Measurements from ENCODE around the gene FAM193B.
"Not testable (repeated sequence)": the region's sequence is repeated elsewhere in the genome, so short reads cannot be mapped to it uniquely, and the experiment has no call there.

FAM193B gene

DNA sequence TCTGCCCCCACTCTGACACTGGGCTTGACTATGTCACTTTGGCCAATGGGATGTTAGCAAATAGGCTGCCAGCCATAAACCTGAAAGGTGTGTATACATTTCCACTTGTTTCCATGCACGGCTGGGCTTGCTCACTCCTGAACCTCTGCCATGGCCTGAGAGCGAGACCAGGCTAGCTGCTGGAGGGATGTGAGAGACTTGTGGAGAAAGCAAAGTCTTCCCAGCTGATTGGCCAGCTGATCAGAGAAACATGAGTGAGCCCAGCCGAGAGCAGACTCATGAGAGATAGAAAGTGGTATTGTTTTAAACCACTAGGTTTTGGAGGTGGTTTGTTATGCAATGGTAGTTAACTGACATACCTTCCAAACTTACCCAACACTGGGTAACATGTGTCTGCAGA is 13.9 kb downstream of the FAM193B start:
- in situ Hi-C loops (cut with HindIII; ENCODE audit: low sequenced_read_pairs): no loop called here

DNA sequence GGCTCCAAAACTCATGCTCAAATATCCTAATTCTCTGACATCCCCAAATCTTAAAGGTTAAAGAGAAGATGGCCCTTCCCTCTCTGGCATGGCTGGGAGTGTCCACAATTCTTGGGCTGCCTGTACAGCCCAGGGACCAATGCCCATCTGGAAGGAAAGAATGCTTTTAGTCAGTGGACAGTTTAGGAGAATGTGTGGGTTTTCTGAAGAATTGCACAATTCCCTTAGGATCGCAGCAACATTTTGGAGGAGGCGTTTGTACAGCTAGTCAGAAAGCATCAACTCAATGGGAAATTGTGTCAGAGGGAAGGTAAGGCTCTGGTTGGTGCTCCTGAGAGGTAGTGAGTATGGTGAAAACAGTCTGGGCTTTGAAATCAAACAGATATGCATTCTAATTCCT is 15.0 kb downstream of the FAM193B start:
- in situ Hi-C loops (cut with HindIII; ENCODE audit: low sequenced_read_pairs): no loop called here

DNA sequence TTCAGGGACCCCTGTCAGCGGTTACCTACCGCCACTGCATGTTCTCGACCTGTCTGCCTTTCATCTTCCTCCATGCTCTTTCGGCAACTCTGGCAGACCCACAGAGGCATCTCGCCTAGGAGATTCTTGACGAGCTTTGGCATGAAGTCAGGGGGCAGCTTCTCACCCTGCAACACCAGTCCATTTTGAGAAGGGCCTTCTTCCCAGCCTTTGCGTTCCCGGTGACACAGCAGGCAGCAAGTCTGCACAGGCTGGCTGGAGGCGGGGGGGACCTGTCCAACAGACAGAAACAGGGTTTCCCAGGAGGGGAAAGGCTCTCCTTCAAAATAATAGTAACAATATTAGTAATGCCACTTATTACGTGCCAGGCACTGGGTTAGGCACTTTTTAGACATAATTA is 15.5 kb downstream of the FAM193B start:
- in situ Hi-C loops (cut with HindIII; ENCODE audit: low sequenced_read_pairs): no loop called here

DNA sequence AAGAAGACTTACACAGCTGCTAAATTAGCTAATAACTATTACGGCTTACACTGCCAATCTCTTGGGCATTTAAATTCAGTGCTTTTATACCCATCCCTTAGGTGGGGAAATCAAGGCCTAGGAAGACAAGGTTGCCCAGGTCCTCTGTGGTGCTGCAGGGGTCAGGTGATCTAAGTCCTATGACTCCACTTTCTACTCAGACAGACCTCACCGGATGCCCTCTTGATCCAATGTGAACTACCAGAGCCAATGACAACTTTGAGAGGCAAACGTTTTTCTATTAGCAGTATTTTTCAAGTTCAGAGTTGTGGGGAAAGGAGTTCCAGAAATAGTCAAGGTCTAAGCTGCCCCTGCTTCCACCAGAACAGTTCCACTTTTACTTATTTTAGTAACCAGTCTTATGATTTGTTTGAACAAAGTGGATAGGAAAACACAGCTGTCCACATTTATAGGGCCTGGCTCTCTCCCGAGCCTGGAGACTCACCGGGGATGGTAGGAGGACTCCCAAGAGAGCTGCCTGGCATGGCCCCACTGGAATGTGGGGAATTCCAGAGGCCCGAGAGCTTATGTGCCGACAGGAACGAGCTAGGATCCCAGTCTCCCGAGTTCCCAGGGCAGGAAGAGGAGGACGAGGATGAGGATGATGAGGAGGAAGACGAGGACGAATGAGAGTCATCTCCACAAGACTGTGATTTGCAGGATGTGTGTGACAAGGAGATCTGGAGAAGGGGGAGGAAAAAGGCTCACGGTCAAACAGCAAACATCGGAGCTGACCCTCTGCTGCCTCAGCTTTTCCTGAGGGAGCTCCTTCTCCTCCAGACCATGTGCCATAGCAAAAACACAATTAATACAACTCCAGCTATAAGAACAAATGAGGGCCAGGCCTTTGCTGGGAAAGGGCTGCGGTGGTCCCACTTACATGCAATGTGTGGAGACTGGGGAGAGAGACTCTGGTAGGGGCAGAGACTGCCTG is 16.7 kb downstream of the FAM193B start:
- in situ Hi-C loops (cut with HindIII; ENCODE audit: low sequenced_read_pairs): no loop called here

DNA sequence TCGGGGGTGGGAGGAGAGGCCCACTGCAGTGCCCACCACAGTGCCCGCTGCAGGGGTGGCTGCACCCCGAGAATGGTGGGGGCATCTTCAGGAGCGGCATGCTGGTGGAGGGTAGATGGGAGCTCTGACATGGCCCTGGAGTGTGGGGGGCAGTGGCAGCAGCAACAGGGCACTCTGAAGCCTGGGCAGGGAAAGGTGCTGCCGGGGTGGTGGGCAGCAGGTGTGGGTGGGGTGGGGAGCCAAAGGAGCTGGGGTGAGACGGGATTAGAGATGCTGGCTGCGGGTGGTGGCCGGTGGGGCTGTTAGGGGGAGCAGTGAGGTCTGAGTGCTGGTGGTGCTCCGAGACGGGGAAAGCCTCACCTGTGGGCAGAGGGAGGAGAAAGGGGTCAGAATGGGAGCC is 18.0 kb downstream of the FAM193B start:
- in situ Hi-C loops (cut with HindIII; ENCODE audit: low sequenced_read_pairs): no loop called here

DNA sequence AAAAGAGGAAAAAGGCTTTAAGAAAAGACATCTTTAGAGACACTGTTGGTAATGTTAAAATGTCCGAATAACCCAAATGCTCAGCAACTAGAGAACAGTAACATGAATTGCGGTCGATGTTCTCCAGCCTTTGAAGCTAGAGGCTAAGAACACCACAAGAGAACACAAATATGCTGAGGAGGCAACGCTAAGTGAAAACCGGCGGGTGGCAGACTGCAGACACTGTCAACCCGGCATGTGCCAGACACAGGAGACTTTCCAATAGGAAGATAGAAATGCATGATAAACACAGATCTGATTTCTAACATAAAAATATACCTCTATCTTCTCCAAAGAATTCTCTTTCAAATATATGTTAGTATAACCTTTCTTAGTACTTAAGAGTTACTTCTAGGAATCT is 19.2 kb downstream of the FAM193B start:
- in situ Hi-C loops (cut with HindIII; ENCODE audit: low sequenced_read_pairs): no loop called here

DNA sequence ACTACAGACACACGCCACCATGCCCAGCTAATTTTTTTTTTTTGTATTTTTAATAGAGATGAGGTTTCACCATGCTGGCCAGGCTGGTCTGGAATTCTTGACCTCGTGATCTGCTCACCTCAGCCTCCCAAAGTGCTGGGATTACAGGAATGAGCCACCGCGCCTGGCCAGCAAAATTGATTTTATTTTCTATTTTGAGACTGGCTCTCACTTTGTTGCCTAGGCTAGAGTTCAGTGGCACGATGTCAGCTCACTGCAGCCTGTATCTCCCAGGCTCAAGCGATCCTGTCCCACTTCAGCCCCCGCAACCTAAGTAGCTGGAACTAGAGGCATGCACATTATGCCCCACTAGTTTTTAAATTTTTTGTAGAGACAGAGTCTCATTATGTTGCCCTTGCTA is 19.9 kb downstream of the FAM193B start:
- in situ Hi-C loops (cut with HindIII; ENCODE audit: low sequenced_read_pairs): not testable (repeated sequence)

DNA sequence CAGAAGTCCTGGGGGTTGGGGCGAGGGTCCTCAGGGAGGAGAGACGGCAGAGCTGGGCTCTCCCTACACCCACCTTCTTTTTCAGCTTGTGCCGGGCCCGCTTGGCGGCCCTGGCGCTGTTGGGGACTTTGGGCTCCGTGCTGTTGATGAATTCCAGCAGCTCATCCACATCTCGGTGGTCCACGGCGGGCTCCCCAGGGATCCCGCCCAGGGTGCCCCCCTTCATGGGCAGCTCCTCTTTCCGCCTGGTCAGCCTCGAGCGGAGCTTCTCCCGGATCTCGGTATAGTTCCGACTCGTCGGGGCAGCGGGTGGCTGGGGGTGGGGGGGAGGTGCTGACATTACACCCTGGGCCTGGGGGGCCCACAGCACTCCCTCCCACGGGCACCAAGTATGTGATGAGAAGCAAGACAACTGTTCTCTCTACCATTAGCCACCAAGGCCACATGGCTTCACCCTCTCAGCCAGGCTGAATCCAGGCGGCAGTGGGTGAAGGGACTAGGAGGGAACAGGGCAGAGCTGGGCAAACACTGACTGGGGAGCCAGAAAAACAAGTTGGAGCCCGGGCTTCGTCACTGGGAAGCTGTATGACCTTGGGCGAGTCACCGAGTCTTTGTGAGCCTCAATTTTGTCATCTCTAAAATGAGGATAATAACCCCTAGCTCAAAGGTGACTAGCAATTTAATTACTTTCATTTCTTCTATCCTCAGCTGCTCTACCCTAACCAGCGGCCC is 23.0 kb downstream of the FAM193B start:
- in situ Hi-C loops (cut with HindIII; ENCODE audit: low sequenced_read_pairs): no loop called here

DNA sequence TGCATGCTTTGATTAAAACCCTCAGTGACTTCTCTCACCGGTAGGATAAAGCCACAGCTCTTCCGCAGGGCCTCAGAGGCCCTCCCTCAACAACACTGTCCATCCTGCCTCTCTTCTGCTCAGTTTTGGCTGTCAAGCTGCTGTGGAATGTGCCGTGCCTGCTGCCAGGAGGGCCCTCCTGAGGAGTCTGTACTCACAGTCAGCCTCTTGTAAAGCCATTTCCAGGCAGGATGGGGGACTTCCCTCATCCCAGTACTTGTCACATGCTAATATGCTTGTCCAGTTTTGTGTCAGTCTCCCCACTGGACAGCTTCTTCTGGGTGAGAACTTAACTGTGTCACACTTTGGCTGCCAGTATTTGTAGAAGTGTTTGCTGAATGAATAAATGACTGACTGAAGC is 23.7 kb downstream of the FAM193B start:
- in situ Hi-C loops (cut with HindIII; ENCODE audit: low sequenced_read_pairs): no loop called here

DNA sequence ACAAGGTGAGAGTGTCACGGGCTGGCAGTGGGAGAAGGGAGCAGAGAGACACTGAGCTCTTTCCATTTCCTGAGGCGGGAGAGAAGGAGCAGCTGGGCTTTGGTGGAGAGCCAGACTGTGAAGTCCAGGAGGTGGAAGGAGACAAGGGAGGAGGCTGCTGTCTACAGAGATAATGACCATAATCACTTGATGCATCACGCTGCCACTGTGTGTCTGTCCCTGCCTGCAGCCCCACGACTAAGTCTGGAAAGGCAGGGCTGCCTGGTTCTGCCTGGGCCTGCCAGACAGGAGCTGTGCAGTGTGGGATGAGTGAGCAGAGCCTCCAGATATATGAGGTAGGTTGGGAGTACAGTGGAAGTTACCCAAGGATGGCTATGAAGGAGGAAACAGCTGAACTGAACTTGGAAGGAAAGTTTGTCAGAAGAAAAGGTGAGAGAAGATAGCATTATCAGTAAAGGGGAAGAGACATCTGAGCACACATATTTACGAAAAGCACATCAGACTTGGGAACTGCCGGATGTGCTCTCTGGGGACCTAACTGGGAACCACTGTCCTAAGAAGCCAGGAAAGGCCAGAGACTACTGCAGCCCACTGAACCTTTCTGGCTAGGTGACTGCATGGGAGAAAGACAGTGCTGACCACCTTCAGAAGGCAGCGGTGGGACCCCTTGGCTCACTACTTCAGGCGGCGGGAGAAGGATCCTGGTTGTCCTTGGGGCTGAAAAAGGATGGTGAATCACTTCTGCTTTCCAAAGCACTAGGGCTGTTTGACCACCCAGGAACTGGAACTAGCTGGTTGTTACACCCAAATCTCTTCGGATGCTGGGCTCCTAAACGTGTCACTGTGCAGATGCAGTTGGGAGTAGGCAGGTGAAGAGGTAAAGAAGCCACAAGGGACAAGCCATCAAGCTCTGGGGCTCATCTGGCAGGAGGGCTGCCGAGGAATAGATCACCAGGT is 24.8 kb downstream of the FAM193B start:
- in situ Hi-C loops (cut with HindIII; ENCODE audit: low sequenced_read_pairs): no loop called here

DNA sequence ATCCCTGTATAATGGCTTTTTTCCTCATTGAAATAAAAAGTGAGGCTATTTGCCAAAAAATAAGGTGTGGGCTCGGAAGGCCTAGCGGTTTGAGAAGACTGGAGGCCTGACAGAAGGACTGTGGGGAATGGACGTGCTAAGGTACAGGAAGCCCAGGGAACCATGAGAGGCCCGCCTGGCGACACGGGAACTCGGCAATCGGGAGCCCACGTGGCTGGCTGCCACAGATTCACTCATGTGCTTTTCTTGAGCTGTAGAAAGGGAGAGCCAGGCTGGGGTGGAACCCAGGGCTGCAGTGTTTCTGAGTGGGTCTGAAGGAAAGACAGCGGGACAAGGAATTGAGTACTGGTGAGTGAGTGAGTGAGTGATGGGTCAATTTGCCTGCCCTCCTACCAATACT is 25.7 kb downstream of the FAM193B start:
- in situ Hi-C loops (cut with HindIII; ENCODE audit: low sequenced_read_pairs): no loop called here

DNA sequence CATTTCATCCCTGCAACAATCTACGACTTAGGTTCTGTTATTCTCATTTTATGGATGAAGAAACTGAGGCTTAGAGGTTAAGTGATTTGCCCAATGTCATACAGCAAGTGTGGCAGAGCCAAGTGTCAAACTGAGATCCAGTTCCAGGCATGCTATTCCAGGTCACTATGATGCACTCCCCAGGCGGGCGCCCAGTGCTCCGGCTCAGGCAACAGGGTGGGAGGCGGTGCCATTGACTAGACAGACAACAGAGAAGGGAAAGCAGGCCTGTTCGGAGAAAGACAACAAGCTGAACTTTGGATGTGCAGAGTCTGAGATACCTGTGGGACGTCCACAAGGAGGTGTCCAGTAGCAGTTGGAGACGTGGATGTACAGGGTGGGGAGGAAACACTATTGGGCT is 26.8 kb downstream of the FAM193B start:
- in situ Hi-C loops (cut with HindIII; ENCODE audit: low sequenced_read_pairs): no loop called here

DNA sequence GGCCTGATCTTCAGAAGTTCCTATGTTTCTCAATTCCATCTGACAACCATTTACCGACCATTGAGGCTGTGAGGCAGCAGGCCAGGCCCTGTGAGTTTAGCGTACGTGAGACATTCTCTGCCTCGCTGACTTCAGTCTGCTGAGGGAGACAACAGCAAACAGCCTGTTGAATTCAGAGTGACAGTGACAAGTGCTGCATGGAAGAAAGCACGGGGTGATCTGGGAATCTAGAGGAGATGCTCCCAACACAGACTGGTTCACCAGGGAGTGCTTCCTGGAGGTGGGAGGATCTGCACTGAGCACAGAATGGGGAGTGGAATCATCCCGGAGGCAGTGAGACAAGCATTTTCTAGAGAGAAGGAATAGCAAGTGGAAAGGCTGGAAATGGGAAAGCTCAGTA is 27.6 kb downstream of the FAM193B start:
- in situ Hi-C loops (cut with HindIII; ENCODE audit: low sequenced_read_pairs): no loop called here

DNA sequence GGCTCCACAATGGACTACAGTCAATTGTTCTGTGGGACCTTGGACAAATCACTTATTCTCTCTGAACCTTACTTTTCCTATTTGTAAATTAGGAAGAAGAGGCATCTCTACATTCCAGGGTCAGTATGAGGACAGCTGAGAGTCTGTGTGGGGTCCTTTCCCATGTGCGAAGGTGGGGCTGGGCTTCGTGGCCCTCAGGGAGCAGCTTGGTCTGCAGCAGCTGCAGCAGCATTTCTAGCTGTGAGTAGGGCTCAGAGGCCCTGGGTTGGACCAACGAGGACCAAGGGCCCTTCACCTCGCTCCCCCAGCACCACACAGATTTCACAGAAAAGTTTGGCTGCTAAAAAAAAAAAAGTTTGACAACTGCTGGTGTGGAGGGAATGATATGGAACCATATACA is 28.2 kb downstream of the FAM193B start:
- in situ Hi-C loops (cut with HindIII; ENCODE audit: low sequenced_read_pairs): no loop called here

DNA sequence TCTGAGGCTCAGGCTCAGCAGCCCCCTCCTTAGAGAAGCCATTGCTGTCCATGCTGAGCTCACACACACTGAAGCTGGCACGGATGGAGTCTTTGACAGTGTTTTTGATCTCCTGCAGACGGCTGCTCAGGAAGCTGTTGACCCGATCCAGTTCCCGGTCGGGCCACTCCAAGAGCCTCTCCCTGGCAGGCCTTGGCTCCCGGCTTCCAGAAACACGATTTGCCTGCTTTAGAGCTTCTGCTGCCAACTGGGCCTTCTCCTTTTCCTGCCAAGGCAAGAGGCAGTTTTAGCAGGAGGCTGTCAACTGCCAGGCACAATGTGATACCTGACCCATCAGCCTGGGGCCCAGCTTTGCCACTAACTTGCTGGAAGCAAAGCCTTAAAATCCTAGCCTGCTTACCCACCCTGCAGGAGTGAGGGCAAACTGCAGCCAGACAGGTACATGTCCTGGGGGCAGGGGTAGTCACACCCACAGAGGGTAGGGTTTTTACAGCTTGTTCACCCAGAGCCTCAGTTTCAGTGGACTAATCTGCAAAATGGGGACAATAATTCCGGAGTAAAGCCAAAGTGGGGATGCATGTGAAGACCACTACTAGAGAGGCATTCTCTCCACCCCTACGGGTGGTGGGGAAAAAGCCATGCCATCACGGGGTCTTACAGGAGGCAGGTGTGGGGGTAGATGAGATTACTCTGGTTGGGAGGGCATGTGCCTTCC is 29.3 kb downstream of the FAM193B start:
- in situ Hi-C loops (cut with HindIII; ENCODE audit: low sequenced_read_pairs): no loop called here

DNA sequence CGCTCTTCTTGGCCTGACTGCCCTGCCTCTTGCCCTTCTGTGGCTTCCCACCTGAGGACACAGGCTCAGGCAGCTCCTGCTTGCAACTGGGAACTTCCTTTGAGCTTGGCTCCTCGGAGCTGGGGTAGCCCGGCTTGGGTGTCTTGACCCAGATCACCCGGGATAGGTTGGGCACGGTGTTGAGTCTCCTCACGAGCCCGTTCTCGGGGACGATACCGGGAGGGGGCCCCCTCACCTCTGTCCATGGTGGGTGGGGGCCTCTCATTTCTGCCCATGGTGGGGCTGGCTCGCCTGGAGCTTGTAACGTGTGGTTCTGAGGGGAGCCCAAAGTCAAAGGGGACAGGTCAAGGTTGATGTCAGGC is 29.8 kb downstream of the FAM193B start:
- in situ Hi-C loops (cut with HindIII; ENCODE audit: low sequenced_read_pairs): no loop called here

DNA sequence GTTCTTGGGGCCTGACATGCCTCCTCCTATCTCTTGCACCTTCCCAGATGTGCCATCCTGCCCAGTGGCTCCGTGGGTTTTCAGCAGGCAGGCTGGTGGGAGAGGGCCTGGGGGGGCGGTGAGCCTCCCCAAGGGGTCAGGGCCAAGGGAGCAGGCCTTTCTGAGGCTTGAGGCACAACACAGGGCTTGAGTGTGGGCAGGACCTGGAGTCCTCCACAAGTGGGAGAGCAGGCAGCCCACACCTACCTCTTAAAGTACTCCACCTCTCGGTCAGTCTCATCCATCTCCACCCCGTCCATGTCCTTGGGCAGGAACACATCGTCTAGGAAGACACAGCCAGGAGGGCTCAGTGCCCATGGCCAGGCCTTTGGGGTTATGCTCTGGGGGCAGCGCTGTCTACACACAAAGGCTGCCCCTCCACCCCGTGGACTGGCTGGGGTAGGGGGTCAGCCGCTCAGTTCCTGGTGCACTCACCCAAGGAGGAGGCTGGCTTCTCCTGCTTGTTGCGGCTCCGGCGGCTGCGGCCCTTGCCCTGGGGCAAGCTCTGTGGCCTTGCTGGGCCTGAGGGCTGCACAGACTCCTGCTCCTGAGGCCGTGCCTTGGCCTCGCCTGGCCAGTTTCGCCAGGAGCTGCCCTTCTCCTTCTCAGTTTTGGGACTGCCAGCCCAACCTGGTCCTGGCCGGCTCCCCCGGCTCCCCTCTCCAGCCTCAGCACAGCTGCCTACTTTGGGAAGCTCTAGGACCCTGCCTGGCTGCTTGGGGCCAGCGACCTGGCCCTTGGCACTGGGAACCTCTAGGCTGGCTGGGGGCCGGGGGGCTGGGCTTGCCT is 30.4 kb downstream of the FAM193B start:
- in situ Hi-C loops (cut with HindIII; ENCODE audit: low sequenced_read_pairs): no loop called here

DNA sequence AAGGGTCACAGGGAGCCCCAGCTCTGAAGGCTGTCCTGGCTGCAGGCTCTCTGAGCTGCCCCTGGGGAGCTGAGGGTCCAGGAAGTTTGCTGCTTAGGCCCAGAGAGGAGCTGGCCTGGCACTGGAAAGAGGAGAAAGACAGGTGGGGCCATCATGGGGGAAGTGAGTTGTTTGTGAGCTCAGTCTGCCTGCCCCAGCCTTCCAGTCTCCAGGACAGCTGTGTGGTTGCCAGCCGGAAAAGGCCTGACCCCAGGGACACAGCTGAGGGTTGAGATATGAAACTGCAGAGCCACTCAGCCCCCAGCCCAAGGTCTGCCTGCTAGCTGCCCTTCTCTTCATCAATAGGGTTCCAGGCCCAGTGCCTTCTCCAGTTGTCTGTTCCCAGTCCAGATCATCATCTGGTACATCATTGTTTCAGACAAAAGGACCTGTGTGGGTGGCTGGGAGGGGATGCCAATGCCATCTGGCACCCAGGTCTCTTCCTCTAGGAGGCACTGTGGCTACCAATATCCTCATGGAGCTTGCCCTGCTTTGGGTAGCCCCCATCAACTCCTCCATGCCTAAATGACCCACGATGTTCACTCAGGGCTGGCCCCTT is 33.3 kb downstream of the FAM193B start:
- in situ Hi-C loops (cut with HindIII; ENCODE audit: low sequenced_read_pairs): no loop called here

DNA sequence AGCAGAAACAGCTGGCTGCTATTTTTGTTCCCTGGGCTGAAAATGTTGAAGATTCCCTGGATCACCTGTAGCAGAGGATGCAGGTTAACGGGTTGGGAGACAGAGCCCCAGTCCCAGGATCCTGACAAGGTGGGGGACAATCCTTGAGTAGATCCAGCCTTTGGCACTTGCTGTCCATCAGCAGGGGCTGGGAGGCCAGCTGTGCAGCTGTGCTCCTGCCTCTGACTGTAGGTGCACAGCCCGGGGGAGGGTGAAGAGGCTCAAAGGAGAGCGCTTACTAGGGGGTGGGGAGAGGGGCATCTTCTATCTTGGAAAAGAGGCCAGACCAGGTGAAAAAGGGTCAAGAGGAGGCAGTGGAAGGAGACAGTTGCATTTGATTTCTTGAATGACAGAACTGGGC is 34.1 kb downstream of the FAM193B start:
- in situ Hi-C loops (cut with HindIII; ENCODE audit: low sequenced_read_pairs): no loop called here
